A549 (cell line): Measurements from ENCODE around the gene ODAD2. TPM values are rescaled to one million over a fixed set of nuclear protein-coding genes. Genes with fewer than 3 reads are reported as not detected.

Source experiments
- ATAC-seq, 2 experiments: fragments of 200-7000 bp in 1 of 2; fragments of >200 bp in 1 of 2; cut with Nextera tagmentation in 1 of 2; cut with Tn5 transposase in 1 of 2; 3 replicates each; pipeline versions ENCODE4 v1.8.0 to v1.9.1; 2018 to 2020; ENCODE audit warnings: mild to moderate bottlenecking in 1 of 2, moderate library complexity in 1 of 2
- CTCF ChIA-PET: fragments of 300-600 bp; sonication (Branson Sonifier 250); formaldehyde crosslinking; extraction: SDS; loops from one replicate; lab custom pipeline; 2021; ENCODE audit warnings: antibody characterized with exemption, inconsistent platforms; lab: Yijun Ruan, JAX
- POLR2A ChIA-PET: fragments of 350-600 bp; formaldehyde crosslinking; extraction: SDS; loops from one replicate; lab custom pipeline; 2021; ENCODE audit warnings: antibody characterized with exemption, inconsistent platforms; lab: Yijun Ruan, JAX
- DNase-seq, 2 experiments: peaks; one replicate each; pipeline versions ENCODE4 v3.0.0 to v3.0.0-alpha.2; 2011 to 2016; ENCODE audit warnings: low read depth in 1 of 2, low spot score in 1 of 2
- FAIRE-seq: peaks from 2 replicates; lab custom pipeline; 2011; peaks lifted over from hg19 to GRCh38; lab: Jason Lieb, UNC
- H3K27ac ChIP-seq, 2 experiments: fragments of >200 bp; sonication (Bioruptor Twin); formaldehyde crosslinking; 3 replicates each; pipeline ENCODE4 v1.5.1; 2016 to 2017
- H3K4me1 ChIP-seq: fragments of >200 bp; sonication (Bioruptor Twin); formaldehyde crosslinking; 3 replicates; pipeline ENCODE4 v1.6.1; 2016
- H3K4me2 ChIP-seq: fragments of >200 bp; sonication (Bioruptor Twin); formaldehyde crosslinking; 3 replicates; pipeline ENCODE4 v1.6.1; 2016
- H3K4me3 ChIP-seq: fragments of >200 bp; sonication (Bioruptor Twin); formaldehyde crosslinking; 3 replicates; pipeline ENCODE4 v1.5.1; 2016
- H3K9me3 ChIP-seq: fragments of >200 bp; sonication (Bioruptor Twin); formaldehyde crosslinking; 3 replicates; pipeline ENCODE4 v1.6.1; 2016
- CBX2 ChIP-seq: fragments of 200-600 bp; sonication (generic); IDR thresholded peaks from 2 replicates; pipeline ENCODE4 v1.6.1; 2016; ENCODE audit warnings: low read depth, mild to moderate bottlenecking, borderline replicate concordance
- RAD21 ChIP-seq, 2 experiments: fragments of >200 bp in 1 of 2; sonication (Bioruptor Twin) in 1 of 2; formaldehyde crosslinking in 1 of 2; IDR thresholded peaks in 1 of 2; conservative IDR thresholded peaks in 1 of 2; 2 replicates in 1 of 2; 3 replicates in 1 of 2; pipeline ENCODE4 v1.6.1; 2012 to 2018; ENCODE audit warnings: inconsistent platforms in 1 of 2
- WGBS: methylation state at CpG from one replicate; pipeline ENCODE4 v1.1.6; 2017; ENCODE audit errors: missing lambda C conversion rate; 5-methylcytosine and 5-hydroxymethylcytosine counted together
- polyA plus RNA-seq, 4 experiments: library from polyadenylated mRNA; depleted of rRNA in 3 of 4; stranded (reverse); fragments of >200 nt; fragmentation: RNase III in 1 of 4; extraction: RNeasy Plus Mini Kit Qiagen cat#74134 plus additional on column Dnase treatment in 1 of 4; gene quantifications; 2 replicates in 3 of 4; 3 replicates in 1 of 4; pipeline ENCODE4 v1.2.3, GENCODE V29; 2011 to 2017
- small RNA-seq, 6 experiments: library from RNA; depleted of rRNA; stranded (forward); fragments of <200 nt; gene quantifications; one replicate each; pipeline ENCODE3, GENCODE V24; 2012
- TF ChIP-seq, protein P1 (sequence below): fragments of 200-600 bp; sonication (generic); IDR thresholded peaks from 2 replicates; pipeline ENCODE4 v1.6.1; 2016; ENCODE audit warnings: antibody characterized with exemption, mild to moderate bottlenecking, moderate library complexity
- TF ChIP-seq, protein P2 (sequence below): fragments of 450-650 bp; IDR thresholded peaks from 2 replicates; pipeline ENCODE4 v1.6.1; 2014; ENCODE audit warnings: antibody characterized with exemption

ODAD2 gene
- polyA plus RNA-seq, 2 of the 4 experiments (the other 2 are of a cell fraction), result not detected

DNA sequence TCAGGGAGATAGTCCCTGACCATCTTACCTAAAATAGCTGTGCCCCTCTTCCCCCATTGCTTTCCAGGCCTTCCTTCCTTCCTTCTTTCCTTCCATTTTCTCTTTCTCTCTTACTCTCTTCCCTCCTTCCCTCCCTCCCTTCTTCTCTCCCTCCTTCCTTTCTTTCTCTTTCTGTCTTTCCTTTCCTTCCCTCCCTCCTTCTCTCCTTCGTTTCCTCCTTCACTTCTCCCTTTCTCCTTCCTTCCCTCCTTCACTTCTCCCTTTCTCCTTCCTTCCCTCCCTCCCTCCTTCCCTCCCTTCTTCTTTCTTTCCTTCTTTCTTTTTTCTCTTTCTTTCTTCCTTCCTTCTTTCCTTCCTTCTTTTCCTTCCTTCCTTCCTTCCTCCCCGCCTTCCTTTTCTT is 228.7 kb downstream of the ODAD2 start:
- ATAC-seq (no peak), DNase-seq (no peak), FAIRE-seq (no peak)
- 0% methylated on average over 2 of the region's 2 CpGs for WGBS
- Histone ChIP-seq H3K9me3 (no peaks in the 10 kb centered on the region), H3K4me3 (no peak overlapping the region), H3K4me2 (no peak overlapping the region), H3K27ac (no peak overlapping the region), H3K4me1 (no peaks in the 10 kb centered on the region)
- POLR2A ChIA-PET, result no interaction called here
- TF ChIP-seq, protein P1, sequence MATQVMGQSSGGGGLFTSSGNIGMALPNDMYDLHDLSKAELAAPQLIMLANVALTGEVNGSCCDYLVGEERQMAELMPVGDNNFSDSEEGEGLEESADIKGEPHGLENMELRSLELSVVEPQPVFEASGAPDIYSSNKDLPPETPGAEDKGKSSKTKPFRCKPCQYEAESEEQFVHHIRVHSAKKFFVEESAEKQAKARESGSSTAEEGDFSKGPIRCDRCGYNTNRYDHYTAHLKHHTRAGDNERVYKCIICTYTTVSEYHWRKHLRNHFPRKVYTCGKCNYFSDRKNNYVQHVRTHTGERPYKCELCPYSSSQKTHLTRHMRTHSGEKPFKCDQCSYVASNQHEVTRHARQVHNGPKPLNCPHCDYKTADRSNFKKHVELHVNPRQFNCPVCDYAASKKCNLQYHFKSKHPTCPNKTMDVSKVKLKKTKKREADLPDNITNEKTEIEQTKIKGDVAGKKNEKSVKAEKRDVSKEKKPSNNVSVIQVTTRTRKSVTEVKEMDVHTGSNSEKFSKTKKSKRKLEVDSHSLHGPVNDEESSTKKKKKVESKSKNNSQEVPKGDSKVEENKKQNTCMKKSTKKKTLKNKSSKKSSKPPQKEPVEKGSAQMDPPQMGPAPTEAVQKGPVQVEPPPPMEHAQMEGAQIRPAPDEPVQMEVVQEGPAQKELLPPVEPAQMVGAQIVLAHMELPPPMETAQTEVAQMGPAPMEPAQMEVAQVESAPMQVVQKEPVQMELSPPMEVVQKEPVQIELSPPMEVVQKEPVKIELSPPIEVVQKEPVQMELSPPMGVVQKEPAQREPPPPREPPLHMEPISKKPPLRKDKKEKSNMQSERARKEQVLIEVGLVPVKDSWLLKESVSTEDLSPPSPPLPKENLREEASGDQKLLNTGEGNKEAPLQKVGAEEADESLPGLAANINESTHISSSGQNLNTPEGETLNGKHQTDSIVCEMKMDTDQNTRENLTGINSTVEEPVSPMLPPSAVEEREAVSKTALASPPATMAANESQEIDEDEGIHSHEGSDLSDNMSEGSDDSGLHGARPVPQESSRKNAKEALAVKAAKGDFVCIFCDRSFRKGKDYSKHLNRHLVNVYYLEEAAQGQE, result no peak
- TF ChIP-seq, protein P2, sequence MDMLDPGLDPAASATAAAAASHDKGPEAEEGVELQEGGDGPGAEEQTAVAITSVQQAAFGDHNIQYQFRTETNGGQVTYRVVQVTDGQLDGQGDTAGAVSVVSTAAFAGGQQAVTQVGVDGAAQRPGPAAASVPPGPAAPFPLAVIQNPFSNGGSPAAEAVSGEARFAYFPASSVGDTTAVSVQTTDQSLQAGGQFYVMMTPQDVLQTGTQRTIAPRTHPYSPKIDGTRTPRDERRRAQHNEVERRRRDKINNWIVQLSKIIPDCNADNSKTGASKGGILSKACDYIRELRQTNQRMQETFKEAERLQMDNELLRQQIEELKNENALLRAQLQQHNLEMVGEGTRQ, result no peak
- TF ChIP-seq CBX2 (no peak), RAD21 (conservative IDR thresholded peaks at IDR 0.05 in 1 of 2, IDR thresholded peaks at IDR 0.05 in 1 of 2) (no peak)
- CTCF ChIA-PET, result no interaction called here

Small RNAs within 50 kb of the gene (small RNA-seq; reads per million reads assigned to genes)
- 0 to 0.39 (median 0.02) reads per million in 6 experiments for gene MRPS21P5
- 0 reads per million in 6 experiments for gene RN7SKP132
